ENCODE data around the gene CFAP97D2.

CFAP97D2 gene

GRCh38 chr13:114202581-114202980, 23.5 kb downstream of the CFAP97D2 start:
- no peaks in the 10 kb centered on the region for H3K9me2 ChIP-seq (replicated peaks; ENCODE audit: insufficient read depth, low read length)
- no peaks in the 10 kb centered on the region for H4K20me1 ChIP-seq (ENCODE audit: insufficient read depth, low read length)
- no peak overlapping the region for H3K9ac ChIP-seq (ENCODE audit: low read length)
- H2AFZ ChIP-seq (ENCODE audit: low read length): no peak overlapping the region
- no peak for TF ChIP-seq EZH2phosphoT487 (IDR thresholded peaks at IDR 0.05; ENCODE audit: low read length)
- H3K79me2 ChIP-seq (ENCODE audit: low read length): no peaks in the 10 kb centered on the region
- no peak for DNase-seq
- H3K4me3 ChIP-seq (ENCODE audit: low read length): no peak overlapping the region
- H3K4me2 ChIP-seq (ENCODE audit: low read depth, low read length): no peak overlapping the region
- H3K36me3 ChIP-seq (replicated peaks; ENCODE audit: insufficient read depth, low read length): no peaks in the 10 kb centered on the region
- no peaks in the 10 kb centered on the region for H3K27me3 ChIP-seq (replicated peaks; ENCODE audit: insufficient read depth, low read length)
- no peaks in the 10 kb centered on the region for H3K9me3 ChIP-seq (replicated peaks; ENCODE audit: insufficient read depth, low read length)
- H3F3A ChIP-seq (ENCODE audit: insufficient read depth, low read length): no peaks in the 10 kb centered on the region
- no peak overlapping the region for H3K27ac ChIP-seq (ENCODE audit: low read length)
- no peaks in the 10 kb centered on the region for H3K4me1 ChIP-seq (ENCODE audit: low read length)

DNA sequence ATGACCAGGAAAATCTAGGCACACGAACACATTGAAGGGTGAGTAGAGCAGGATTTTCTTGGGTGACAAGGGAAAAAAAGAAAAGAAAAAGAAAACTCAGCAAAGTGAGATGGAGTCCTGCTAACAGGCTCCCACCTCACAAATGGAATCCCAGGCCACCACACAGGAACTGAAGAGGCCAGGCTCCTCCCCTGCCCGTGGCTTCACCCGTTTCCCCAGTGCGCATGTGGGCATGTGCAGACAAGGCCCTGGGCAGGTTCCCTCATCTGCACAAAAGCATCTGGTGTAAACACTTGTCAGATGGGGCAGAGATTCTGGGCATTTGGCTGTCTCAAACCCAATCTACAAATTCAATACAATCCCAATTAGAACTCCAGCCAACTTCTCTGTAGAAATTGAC, 24.5 kb downstream of the CFAP97D2 start:
- H3K9me3 ChIP-seq (replicated peaks; ENCODE audit: insufficient read depth, low read length): no peaks in the 10 kb centered on the region
- no peaks in the 10 kb centered on the region for H3K9me2 ChIP-seq (replicated peaks; ENCODE audit: insufficient read depth, low read length)
- no peak overlapping the region for H3K4me2 ChIP-seq (ENCODE audit: low read depth, low read length)
- no peaks in the 10 kb centered on the region for H3K4me1 ChIP-seq (ENCODE audit: low read length)
- TF ChIP-seq EZH2phosphoT487 (IDR thresholded peaks at IDR 0.05; ENCODE audit: low read length): no peak
- TF ChIP-seq EZH2 (optimal IDR thresholded peaks at IDR 0.05; ENCODE audit: low read depth, low read length): no peak
- TF ChIP-seq, protein P1, sequence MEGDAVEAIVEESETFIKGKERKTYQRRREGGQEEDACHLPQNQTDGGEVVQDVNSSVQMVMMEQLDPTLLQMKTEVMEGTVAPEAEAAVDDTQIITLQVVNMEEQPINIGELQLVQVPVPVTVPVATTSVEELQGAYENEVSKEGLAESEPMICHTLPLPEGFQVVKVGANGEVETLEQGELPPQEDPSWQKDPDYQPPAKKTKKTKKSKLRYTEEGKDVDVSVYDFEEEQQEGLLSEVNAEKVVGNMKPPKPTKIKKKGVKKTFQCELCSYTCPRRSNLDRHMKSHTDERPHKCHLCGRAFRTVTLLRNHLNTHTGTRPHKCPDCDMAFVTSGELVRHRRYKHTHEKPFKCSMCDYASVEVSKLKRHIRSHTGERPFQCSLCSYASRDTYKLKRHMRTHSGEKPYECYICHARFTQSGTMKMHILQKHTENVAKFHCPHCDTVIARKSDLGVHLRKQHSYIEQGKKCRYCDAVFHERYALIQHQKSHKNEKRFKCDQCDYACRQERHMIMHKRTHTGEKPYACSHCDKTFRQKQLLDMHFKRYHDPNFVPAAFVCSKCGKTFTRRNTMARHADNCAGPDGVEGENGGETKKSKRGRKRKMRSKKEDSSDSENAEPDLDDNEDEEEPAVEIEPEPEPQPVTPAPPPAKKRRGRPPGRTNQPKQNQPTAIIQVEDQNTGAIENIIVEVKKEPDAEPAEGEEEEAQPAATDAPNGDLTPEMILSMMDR (IDR thresholded peaks at IDR 0.05; ENCODE audit: low read length): no peak
- no peak for DNase-seq
- H3K27me3 ChIP-seq (replicated peaks; ENCODE audit: insufficient read depth, low read length): no peaks in the 10 kb centered on the region
- no peak overlapping the region for H3K9ac ChIP-seq (ENCODE audit: low read length)
- no peak overlapping the region for H3K4me3 ChIP-seq (ENCODE audit: low read length)
- H4K20me1 ChIP-seq (ENCODE audit: insufficient read depth, low read length): no peaks in the 10 kb centered on the region
- H3K36me3 ChIP-seq (replicated peaks; ENCODE audit: insufficient read depth, low read length): no peaks in the 10 kb centered on the region
- H3K79me2 ChIP-seq (ENCODE audit: low read length): no peaks in the 10 kb centered on the region
- no peak overlapping the region for H3K27ac ChIP-seq (ENCODE audit: low read length)
- no peaks in the 10 kb centered on the region for H3F3A ChIP-seq (ENCODE audit: insufficient read depth, low read length)
- no peak overlapping the region for H2AFZ ChIP-seq (ENCODE audit: low read length)

DNA sequence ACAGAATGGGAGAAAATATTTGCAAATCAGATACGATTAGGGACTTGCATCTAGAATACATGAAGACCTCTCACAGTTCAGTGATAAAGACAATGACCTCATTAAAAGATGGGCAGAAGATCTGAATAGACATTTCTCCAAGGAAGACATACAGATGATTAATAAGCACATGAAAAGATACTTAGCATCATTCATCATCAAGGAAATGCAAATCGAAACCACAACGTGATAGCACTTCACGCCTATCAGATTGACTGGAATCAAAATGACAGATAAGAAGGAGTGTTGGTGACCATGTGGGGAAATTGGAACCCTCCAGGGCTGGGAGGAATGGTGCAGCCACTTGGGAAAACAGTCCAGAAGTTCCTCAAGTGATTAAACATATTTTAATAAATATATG, 25.8 kb downstream of the CFAP97D2 start:
- Histone ChIP-seq H3K79me2 (ENCODE audit: low read length) (no peaks in the 10 kb centered on the region), H3K9ac (ENCODE audit: low read length) (no peak overlapping the region)
- no peak for DNase-seq

DNA sequence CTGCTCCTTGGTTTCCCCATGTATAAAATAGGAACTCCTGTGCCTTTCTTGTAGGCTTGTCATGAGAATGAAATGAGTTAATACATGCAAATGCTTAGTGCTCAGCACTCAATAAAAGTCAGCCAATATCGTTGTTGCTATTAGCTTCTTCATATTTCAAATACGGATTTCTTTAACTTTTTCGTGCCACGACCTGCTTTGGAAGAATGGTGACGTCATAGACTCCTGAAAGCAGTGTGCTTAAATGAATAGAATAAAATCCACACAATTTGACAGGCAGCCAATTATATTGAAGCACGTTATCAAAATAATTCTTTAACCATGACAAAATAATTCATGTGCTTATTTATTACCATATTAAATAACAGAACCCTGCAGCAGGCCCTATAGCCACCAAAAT, 29.1 kb downstream of the CFAP97D2 start:
- no peaks in the 10 kb centered on the region for H4K20me1 ChIP-seq (ENCODE audit: insufficient read depth, low read length)
- no peak for DNase-seq
- no peaks in the 10 kb centered on the region for H3K4me1 ChIP-seq (ENCODE audit: low read length)
- H3K9ac ChIP-seq (ENCODE audit: low read length): no peak overlapping the region
- no peaks in the 10 kb centered on the region for H3K9me2 ChIP-seq (replicated peaks; ENCODE audit: insufficient read depth, low read length)
- no peaks in the 10 kb centered on the region for H3F3A ChIP-seq (ENCODE audit: insufficient read depth, low read length)
- H3K27me3 ChIP-seq (replicated peaks; ENCODE audit: insufficient read depth, low read length): no peaks in the 10 kb centered on the region
- H3K79me2 ChIP-seq (ENCODE audit: low read length): no peaks in the 10 kb centered on the region
- H3K36me3 ChIP-seq (replicated peaks; ENCODE audit: insufficient read depth, low read length): no peaks in the 10 kb centered on the region
- H2AFZ ChIP-seq (ENCODE audit: low read length): no peak overlapping the region
- no peak overlapping the region for H3K27ac ChIP-seq (ENCODE audit: low read length)
- TF ChIP-seq, protein P1 (IDR thresholded peaks at IDR 0.05; ENCODE audit: low read length): no peak
- TF ChIP-seq EZH2 (optimal IDR thresholded peaks at IDR 0.05; ENCODE audit: low read depth, low read length) (no peak), EZH2phosphoT487 (IDR thresholded peaks at IDR 0.05; ENCODE audit: low read length) (no peak)
- no peaks in the 10 kb centered on the region for H3K9me3 ChIP-seq (replicated peaks; ENCODE audit: insufficient read depth, low read length)
- H3K4me2 ChIP-seq (ENCODE audit: low read depth, low read length): no peak overlapping the region
- no peak overlapping the region for H3K4me3 ChIP-seq (ENCODE audit: low read length)

More for the DNA sequence above, 25.8 kb downstream of the CFAP97D2 start:
- TF ChIP-seq EZH2phosphoT487 (IDR thresholded peaks at IDR 0.05; ENCODE audit: low read length) (no peak), EZH2 (optimal IDR thresholded peaks at IDR 0.05; ENCODE audit: low read depth, low read length) (no peak)
- Histone ChIP-seq H3F3A (ENCODE audit: insufficient read depth, low read length) (no peaks in the 10 kb centered on the region), H2AFZ (ENCODE audit: low read length) (no peak overlapping the region), H3K27me3 (replicated peaks; ENCODE audit: insufficient read depth, low read length) (no peaks in the 10 kb centered on the region), H3K4me2 (ENCODE audit: low read depth, low read length) (no peak overlapping the region), H3K27ac (ENCODE audit: low read length) (no peak overlapping the region), H3K9me3 (replicated peaks; ENCODE audit: insufficient read depth, low read length) (no peaks in the 10 kb centered on the region), H3K4me1 (ENCODE audit: low read length) (no peaks in the 10 kb centered on the region), H3K4me3 (ENCODE audit: low read length) (no peak overlapping the region), H3K9me2 (replicated peaks; ENCODE audit: insufficient read depth, low read length) (no peaks in the 10 kb centered on the region), H3K36me3 (replicated peaks; ENCODE audit: insufficient read depth, low read length) (no peaks in the 10 kb centered on the region), H4K20me1 (ENCODE audit: insufficient read depth, low read length) (no peaks in the 10 kb centered on the region)
